Measurements from ENCODE around the gene CPB2. TPM values are rescaled to one million over a fixed set of nuclear protein-coding genes. Genes with fewer than 3 reads are reported as not detected.

Gene CPB2
- total RNA-seq, 1 experiment from 2014 or later, result not detected

GRCh38 chr13:46101002-46101401 is 3.8 kb downstream of the CPB2 start:
- no peaks in the 10 kb centered on the region for H4K20me1 ChIP-seq (ENCODE audit: insufficient read depth, low read depth, low read length)
- H3K4me2 ChIP-seq (ENCODE audit: low read depth, low read length, poor library complexity, severe bottlenecking), result no peak overlapping the region
- no peak overlapping the region for H3K4me3 ChIP-seq (ENCODE audit: low read length)
- H2AFZ ChIP-seq (ENCODE audit: low read length), result no peak overlapping the region
- H3K27me3 ChIP-seq (ENCODE audit: low read length), result no peaks in the 10 kb centered on the region
- H3K9ac ChIP-seq (ENCODE audit: low read length), result no peak overlapping the region
- H3K36me3 ChIP-seq (ENCODE audit: insufficient read depth, low read length), result no peaks in the 10 kb centered on the region
- H3K4me1 ChIP-seq (ENCODE audit: low read length), result no peaks in the 10 kb centered on the region
- no peaks in the 10 kb centered on the region for H3K9me2 ChIP-seq (replicated peaks; ENCODE audit: insufficient read depth, low read length)
- no peak overlapping the region for H3K27ac ChIP-seq (ENCODE audit: low read length)
- H3K9me3 ChIP-seq (ENCODE audit: low read length), result no peaks in the 10 kb centered on the region
- no peak for DNase-seq
- no peaks in the 10 kb centered on the region for H3K79me2 ChIP-seq (ENCODE audit: low read length)

- Histone ChIP-seq H3K27me3 (ENCODE audit: low read length) (no peaks in the 10 kb centered on the region), H3K9me3 (ENCODE audit: low read length) (no peaks in the 10 kb centered on the region), H3K9me2 (replicated peaks; ENCODE audit: insufficient read depth, low read length) (no peaks in the 10 kb centered on the region), H3K4me1 (ENCODE audit: low read length) (no peaks in the 10 kb centered on the region), H3K4me3 (ENCODE audit: low read length) (no peak overlapping the region), H3K27ac (ENCODE audit: low read length) (no peak overlapping the region), H3K36me3 (ENCODE audit: insufficient read depth, low read length) (no peaks in the 10 kb centered on the region), H4K20me1 (ENCODE audit: insufficient read depth, low read depth, low read length) (no peaks in the 10 kb centered on the region), H3K4me2 (ENCODE audit: low read depth, low read length, poor library complexity, severe bottlenecking) (no peak overlapping the region), H3K9ac (ENCODE audit: low read length) (no peak overlapping the region), H3K79me2 (ENCODE audit: low read length) (no peaks in the 10 kb centered on the region), H2AFZ (ENCODE audit: low read length) (no peak overlapping the region)
- DNase-seq, result no peak
These were observed 4.5 kb downstream of the CPB2 start for GRCh38 chr13:46100191-46100815.

- H2AFZ ChIP-seq (ENCODE audit: low read length), result no peak overlapping the region
- DNase-seq, result no peak
- no peak overlapping the region for H3K4me3 ChIP-seq (ENCODE audit: low read length)
- no peaks in the 10 kb centered on the region for H3K36me3 ChIP-seq (ENCODE audit: insufficient read depth, low read length)
- H3K4me2 ChIP-seq (ENCODE audit: low read depth, low read length, poor library complexity, severe bottlenecking), result no peak overlapping the region
- no peaks in the 10 kb centered on the region for H3K79me2 ChIP-seq (ENCODE audit: low read length)
- H3K4me1 ChIP-seq (ENCODE audit: low read length), result no peaks in the 10 kb centered on the region
- no peak overlapping the region for H3K9ac ChIP-seq (ENCODE audit: low read length)
- no peaks in the 10 kb centered on the region for H3K9me2 ChIP-seq (replicated peaks; ENCODE audit: insufficient read depth, low read length)
- H4K20me1 ChIP-seq (ENCODE audit: insufficient read depth, low read depth, low read length), result no peaks in the 10 kb centered on the region
- H3K27me3 ChIP-seq (ENCODE audit: low read length), result no peaks in the 10 kb centered on the region
- no peaks in the 10 kb centered on the region for H3K9me3 ChIP-seq (ENCODE audit: low read length)
- H3K27ac ChIP-seq (ENCODE audit: low read length), result no peak overlapping the region
These were observed 7.2 kb downstream of the CPB2 start for GRCh38 chr13:46097663-46098062.

- no peaks in the 10 kb centered on the region for H3K79me2 ChIP-seq (ENCODE audit: low read length)
- no peak overlapping the region for H3K4me3 ChIP-seq (ENCODE audit: low read length)
- no peaks in the 10 kb centered on the region for H3K4me1 ChIP-seq (ENCODE audit: low read length)
- no peak for DNase-seq
- H4K20me1 ChIP-seq (ENCODE audit: insufficient read depth, low read depth, low read length), result no peaks in the 10 kb centered on the region
- H3K9ac ChIP-seq (ENCODE audit: low read length), result no peak overlapping the region
- H2AFZ ChIP-seq (ENCODE audit: low read length), result no peak overlapping the region
- H3K4me2 ChIP-seq (ENCODE audit: low read depth, low read length, poor library complexity, severe bottlenecking), result no peak overlapping the region
- H3K27ac ChIP-seq (ENCODE audit: low read length), result no peak overlapping the region
- no peaks in the 10 kb centered on the region for H3K9me2 ChIP-seq (replicated peaks; ENCODE audit: insufficient read depth, low read length)
- no peaks in the 10 kb centered on the region for H3K9me3 ChIP-seq (ENCODE audit: low read length)
- no peaks in the 10 kb centered on the region for H3K27me3 ChIP-seq (ENCODE audit: low read length)
- H3K36me3 ChIP-seq (ENCODE audit: insufficient read depth, low read length), result no peaks in the 10 kb centered on the region
These were observed 7.8 kb downstream of the CPB2 start for GRCh38 chr13:46097015-46097414.

GRCh38 chr13:46094478-46094877 is 10.4 kb downstream of the CPB2 start:
- Histone ChIP-seq H4K20me1 (ENCODE audit: insufficient read depth, low read depth, low read length) (no peaks in the 10 kb centered on the region), H3K4me1 (ENCODE audit: low read length) (no peaks in the 10 kb centered on the region), H3K27me3 (ENCODE audit: low read length) (no peaks in the 10 kb centered on the region), H3K9me3 (ENCODE audit: low read length) (no peaks in the 10 kb centered on the region), H3K27ac (ENCODE audit: low read length) (no peak overlapping the region), H3K36me3 (ENCODE audit: insufficient read depth, low read length) (no peaks in the 10 kb centered on the region), H3K9ac (ENCODE audit: low read length) (no peak overlapping the region), H2AFZ (ENCODE audit: low read length) (no peak overlapping the region), H3K4me3 (ENCODE audit: low read length) (no peak overlapping the region), H3K9me2 (replicated peaks; ENCODE audit: insufficient read depth, low read length) (no peaks in the 10 kb centered on the region), H3K79me2 (ENCODE audit: low read length) (no peaks in the 10 kb centered on the region), H3K4me2 (ENCODE audit: low read depth, low read length, poor library complexity, severe bottlenecking) (no peak overlapping the region)
- DNase-seq, result no peak

- no peaks in the 10 kb centered on the region for H3K9me2 ChIP-seq (replicated peaks; ENCODE audit: insufficient read depth, low read length)
- no peak overlapping the region for H3K27ac ChIP-seq (ENCODE audit: low read length)
- H3K9me3 ChIP-seq (ENCODE audit: low read length), result no peaks in the 10 kb centered on the region
- H3K9ac ChIP-seq (ENCODE audit: low read length), result no peak overlapping the region
- no peaks in the 10 kb centered on the region for H3K27me3 ChIP-seq (ENCODE audit: low read length)
- no peak for DNase-seq
- no peak overlapping the region for H2AFZ ChIP-seq (ENCODE audit: low read length)
- no peak overlapping the region for H3K4me3 ChIP-seq (ENCODE audit: low read length)
- no peaks in the 10 kb centered on the region for H4K20me1 ChIP-seq (ENCODE audit: insufficient read depth, low read depth, low read length)
- no peak overlapping the region for H3K4me2 ChIP-seq (ENCODE audit: low read depth, low read length, poor library complexity, severe bottlenecking)
- H3K4me1 ChIP-seq (ENCODE audit: low read length), result no peaks in the 10 kb centered on the region
- H3K79me2 ChIP-seq (ENCODE audit: low read length), result no peaks in the 10 kb centered on the region
- no peaks in the 10 kb centered on the region for H3K36me3 ChIP-seq (ENCODE audit: insufficient read depth, low read length)
These were observed 15.8 kb downstream of the CPB2 start for GRCh38 chr13:46088821-46089562.

- Histone ChIP-seq H3K4me1 (ENCODE audit: low read length) (no peaks in the 10 kb centered on the region), H3K36me3 (ENCODE audit: insufficient read depth, low read length) (no peaks in the 10 kb centered on the region), H3K27me3 (ENCODE audit: low read length) (no peaks in the 10 kb centered on the region), H2AFZ (ENCODE audit: low read length) (no peak overlapping the region), H3K9me2 (replicated peaks; ENCODE audit: insufficient read depth, low read length) (no peaks in the 10 kb centered on the region), H4K20me1 (ENCODE audit: insufficient read depth, low read depth, low read length) (no peaks in the 10 kb centered on the region), H3K4me2 (ENCODE audit: low read depth, low read length, poor library complexity, severe bottlenecking) (no peak overlapping the region), H3K9me3 (ENCODE audit: low read length) (no peaks in the 10 kb centered on the region), H3K9ac (ENCODE audit: low read length) (no peak overlapping the region), H3K79me2 (ENCODE audit: low read length) (no peaks in the 10 kb centered on the region), H3K4me3 (ENCODE audit: low read length) (no peak overlapping the region), H3K27ac (ENCODE audit: low read length) (no peak overlapping the region)
- DNase-seq, result no peak
These were observed 17.4 kb downstream of the CPB2 start for GRCh38 chr13:46087481-46087880.

GRCh38 chr13:46086985-46087384 is 17.8 kb downstream of the CPB2 start:
- H3K4me3 ChIP-seq (ENCODE audit: low read length), result no peak overlapping the region
- no peaks in the 10 kb centered on the region for H3K27me3 ChIP-seq (ENCODE audit: low read length)
- no peaks in the 10 kb centered on the region for H3K9me2 ChIP-seq (replicated peaks; ENCODE audit: insufficient read depth, low read length)
- no peak for DNase-seq
- no peak overlapping the region for H3K4me2 ChIP-seq (ENCODE audit: low read depth, low read length, poor library complexity, severe bottlenecking)
- H4K20me1 ChIP-seq (ENCODE audit: insufficient read depth, low read depth, low read length), result no peaks in the 10 kb centered on the region
- no peak overlapping the region for H3K27ac ChIP-seq (ENCODE audit: low read length)
- no peaks in the 10 kb centered on the region for H3K9me3 ChIP-seq (ENCODE audit: low read length)
- no peaks in the 10 kb centered on the region for H3K79me2 ChIP-seq (ENCODE audit: low read length)
- H3K4me1 ChIP-seq (ENCODE audit: low read length), result no peaks in the 10 kb centered on the region
- H3K9ac ChIP-seq (ENCODE audit: low read length), result no peak overlapping the region
- no peaks in the 10 kb centered on the region for H3K36me3 ChIP-seq (ENCODE audit: insufficient read depth, low read length)
- no peak overlapping the region for H2AFZ ChIP-seq (ENCODE audit: low read length)
